T-helper 2 cell treated with Interferon-gamma antibody and Interleukin-4, amounts not matched to agents 5 μg/mL and 100 μg/mL, for 36 hours (primary cell): ENCODE results near the gene POTEM.
"Not testable (repeated sequence)": the region's sequence is repeated elsewhere in the genome, so short reads cannot be mapped to it uniquely, and the experiment has no call there.

Experiments used
- DNase-seq: peaks from one replicate; pipeline ENCODE4 v3.0.0; 2021; ENCODE audit warnings: low spot score
- H3K27ac Mint-ChIP-seq: one replicate; pipeline ENCODE4 v1.8.0; 2021; ENCODE audit warnings: mild to moderate bottlenecking, mixed read lengths
- H3K27me3 Mint-ChIP-seq: one replicate; pipeline ENCODE4 v1.8.0; 2021; ENCODE audit warnings: low read depth, mixed read lengths
- H3K36me3 Mint-ChIP-seq: one replicate; pipeline ENCODE4 v1.8.0; 2021; ENCODE audit warnings: low read depth, mixed read lengths
- H3K4me1 Mint-ChIP-seq: one replicate; pipeline ENCODE4 v1.8.0; 2021; ENCODE audit warnings: low read depth, mixed read lengths
- H3K4me3 Mint-ChIP-seq: one replicate; pipeline ENCODE4 v1.8.0; 2022; ENCODE audit warnings: mild to moderate bottlenecking, moderate library complexity, mixed read lengths
- H3K9me3 Mint-ChIP-seq: one replicate; pipeline ENCODE4 v1.8.0; 2021; ENCODE audit warnings: mixed read lengths

The POTEM gene

DNA sequence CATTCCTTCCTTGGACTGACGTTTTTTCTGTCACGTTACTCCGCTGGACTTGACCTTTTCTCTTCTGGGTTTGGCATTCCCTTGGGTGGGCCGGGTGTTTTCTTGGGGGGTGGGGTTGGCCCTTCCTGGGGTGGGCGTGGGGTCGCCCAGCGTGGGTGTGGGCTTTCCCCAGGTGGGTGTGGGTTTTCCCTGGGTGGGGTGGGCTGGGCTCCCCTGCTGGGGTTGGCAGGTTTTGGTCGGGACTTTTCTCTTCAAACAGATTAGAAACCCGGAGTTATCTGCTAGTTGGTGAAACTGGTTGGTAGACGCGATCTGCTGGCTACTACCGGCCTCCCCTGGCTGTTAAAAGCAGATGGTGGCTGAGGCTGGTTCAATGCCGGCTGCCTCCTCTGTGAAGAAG, at the start of gene POTEM:
Gene POTEM (plus strand): TSS at position 301 of the 400 bp plus-strand sequence. CDS start 52 bp downstream, at position 353.
- H3K36me3 Mint-ChIP-seq, H3K27ac Mint-ChIP-seq, H3K27me3 Mint-ChIP-seq, H3K4me1 Mint-ChIP-seq, H3K9me3 Mint-ChIP-seq, H3K4me3 Mint-ChIP-seq, DNase-seq: not testable (repeated sequence)

DNA sequence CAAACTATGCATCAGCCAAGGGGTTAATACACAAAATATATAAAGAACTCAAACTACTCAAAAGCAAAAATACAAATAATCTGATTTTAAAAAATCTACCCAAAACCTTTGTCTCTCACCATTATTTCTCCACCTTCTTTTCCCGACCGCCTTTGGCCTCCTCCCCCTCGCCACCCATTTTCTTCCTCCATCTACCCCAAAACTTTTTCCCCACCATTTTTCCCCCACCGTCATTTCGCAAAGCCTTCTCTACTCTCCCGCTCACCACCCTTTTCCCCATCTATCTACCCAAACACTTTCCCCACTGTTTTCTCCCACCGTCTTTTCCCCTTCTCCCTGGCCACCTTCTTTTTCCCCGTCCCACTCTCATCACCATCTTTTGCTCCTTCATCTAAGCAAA, 48.9 kb upstream of the POTEM start:
- H3K27me3 Mint-ChIP-seq, H3K9me3 Mint-ChIP-seq, H3K36me3 Mint-ChIP-seq, H3K4me3 Mint-ChIP-seq, H3K27ac Mint-ChIP-seq, H3K4me1 Mint-ChIP-seq, DNase-seq: not testable (repeated sequence)

DNA sequence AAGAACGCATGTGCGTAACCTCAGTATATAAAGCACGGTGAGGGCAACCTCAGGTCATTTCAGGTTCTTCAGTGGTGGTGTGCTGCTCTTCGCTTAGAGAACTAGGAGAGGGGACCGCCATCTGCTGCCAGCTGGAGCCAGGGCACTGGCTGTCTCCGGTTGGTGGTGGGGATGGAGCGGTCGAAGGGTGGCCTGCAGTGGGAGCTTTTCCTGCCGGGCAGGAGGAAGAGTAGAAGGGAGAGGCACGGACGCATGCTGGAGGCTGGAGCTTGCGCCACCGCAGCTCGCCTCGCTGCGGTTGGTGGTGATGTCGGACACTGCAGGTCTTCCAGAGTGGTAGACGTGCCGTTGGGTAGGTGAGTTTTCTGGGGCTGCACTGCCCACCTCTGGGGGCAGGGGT, 47.2 kb upstream of the POTEM start:
- not testable (repeated sequence) for H3K27ac Mint-ChIP-seq, H3K9me3 Mint-ChIP-seq, H3K4me1 Mint-ChIP-seq, H3K27me3 Mint-ChIP-seq, H3K36me3 Mint-ChIP-seq, H3K4me3 Mint-ChIP-seq, DNase-seq

DNA sequence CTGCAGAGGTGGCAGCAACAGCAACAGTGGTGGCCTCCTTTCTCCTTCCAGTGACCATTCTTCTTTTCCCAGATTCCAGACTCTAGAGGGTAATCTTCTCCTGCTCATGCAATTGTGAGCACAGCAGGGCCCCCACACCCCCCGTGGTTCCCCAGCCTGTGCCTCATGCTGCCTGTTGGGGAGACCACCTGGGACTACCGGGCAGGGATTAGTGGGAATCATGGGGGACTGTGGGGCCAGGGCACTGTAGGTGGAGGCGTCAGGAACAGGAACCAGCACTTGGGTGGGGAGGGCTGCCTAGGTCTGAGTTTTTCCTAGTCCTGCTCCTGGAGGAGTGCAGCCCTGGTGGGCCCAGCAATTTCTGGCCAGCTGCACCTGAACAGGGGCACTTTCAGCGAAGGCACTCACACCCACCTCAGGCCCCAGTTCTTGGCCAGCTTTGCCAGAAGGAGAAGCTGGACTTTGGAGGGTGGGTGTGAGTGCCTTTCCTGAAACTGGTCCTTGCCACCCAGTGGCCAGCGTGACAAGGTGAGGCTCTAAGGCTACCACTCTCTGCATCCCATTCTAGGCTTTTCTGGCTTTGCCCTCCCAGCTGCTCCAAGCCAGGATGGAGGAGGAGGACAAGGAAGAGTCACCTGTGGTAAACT, 46.1 kb upstream of the POTEM start:
- not testable (repeated sequence) for H3K9me3 Mint-ChIP-seq, DNase-seq, H3K27ac Mint-ChIP-seq, H3K27me3 Mint-ChIP-seq, H3K4me1 Mint-ChIP-seq, H3K4me3 Mint-ChIP-seq, H3K36me3 Mint-ChIP-seq

DNA sequence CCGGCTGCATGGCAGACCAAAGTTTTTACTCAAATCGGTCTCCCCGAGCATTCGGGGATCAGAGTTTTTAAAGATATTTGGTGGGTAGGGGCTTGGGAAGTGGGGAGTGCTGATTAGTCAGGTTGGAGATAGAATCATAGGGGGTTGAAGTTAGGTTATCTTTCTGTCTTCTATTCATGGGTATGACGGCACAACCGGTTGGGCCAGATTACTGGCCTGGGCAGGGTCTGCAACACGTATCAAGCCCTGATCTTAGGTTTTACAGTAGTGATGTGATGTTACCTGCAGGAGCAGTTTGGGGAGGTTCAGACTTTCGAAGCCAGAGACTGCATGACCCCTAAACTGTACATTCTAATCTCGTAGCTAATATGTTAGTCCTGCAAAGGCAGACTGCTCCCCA, 30.4 kb upstream of the POTEM start:
- H3K27ac Mint-ChIP-seq, H3K36me3 Mint-ChIP-seq, DNase-seq, H3K27me3 Mint-ChIP-seq, H3K4me3 Mint-ChIP-seq, H3K9me3 Mint-ChIP-seq, H3K4me1 Mint-ChIP-seq: not testable (repeated sequence)

DNA sequence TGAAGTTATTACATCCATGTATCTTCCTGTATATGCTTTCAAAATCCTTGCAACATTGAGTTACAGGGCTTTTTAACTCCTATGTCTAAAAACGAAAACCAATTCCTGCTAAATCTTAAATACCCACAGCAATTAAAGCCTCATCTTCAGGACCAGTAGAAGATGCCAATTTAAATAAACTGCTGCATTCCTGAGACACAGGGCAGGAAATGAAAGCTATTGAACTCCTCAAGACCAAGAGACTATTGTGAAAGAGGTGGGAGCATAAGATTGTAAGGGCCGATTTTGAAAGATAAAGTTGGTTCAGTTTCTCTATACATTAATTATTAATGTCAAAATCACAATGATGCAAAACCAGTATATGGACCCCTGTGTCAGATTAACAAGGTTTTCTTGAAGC, 28.5 kb upstream of the POTEM start:
- H3K4me3 Mint-ChIP-seq, H3K9me3 Mint-ChIP-seq, H3K27me3 Mint-ChIP-seq, H3K36me3 Mint-ChIP-seq, H3K27ac Mint-ChIP-seq, H3K4me1 Mint-ChIP-seq, DNase-seq: not testable (repeated sequence)

DNA sequence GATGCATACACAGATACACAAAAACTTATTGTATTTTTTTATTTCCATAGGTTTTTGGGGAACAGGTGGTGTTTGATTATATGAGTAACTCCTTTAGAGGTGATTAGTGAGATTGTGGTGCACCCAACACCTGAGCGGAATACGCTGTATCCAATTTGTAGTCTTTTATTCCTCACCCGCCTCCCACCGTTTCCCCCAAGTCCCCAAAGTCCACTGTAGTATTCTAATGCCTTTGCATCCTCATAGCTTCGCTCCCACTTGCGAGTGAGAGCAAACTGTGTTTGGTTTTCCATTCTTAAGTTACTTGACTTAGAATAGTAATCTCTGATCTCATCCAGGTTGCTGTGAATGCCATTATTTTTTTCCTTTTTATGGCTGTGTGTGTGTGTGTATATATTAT, 17.3 kb upstream of the POTEM start:
- H3K4me3 Mint-ChIP-seq, H3K36me3 Mint-ChIP-seq, H3K27me3 Mint-ChIP-seq: not testable (repeated sequence)

DNA sequence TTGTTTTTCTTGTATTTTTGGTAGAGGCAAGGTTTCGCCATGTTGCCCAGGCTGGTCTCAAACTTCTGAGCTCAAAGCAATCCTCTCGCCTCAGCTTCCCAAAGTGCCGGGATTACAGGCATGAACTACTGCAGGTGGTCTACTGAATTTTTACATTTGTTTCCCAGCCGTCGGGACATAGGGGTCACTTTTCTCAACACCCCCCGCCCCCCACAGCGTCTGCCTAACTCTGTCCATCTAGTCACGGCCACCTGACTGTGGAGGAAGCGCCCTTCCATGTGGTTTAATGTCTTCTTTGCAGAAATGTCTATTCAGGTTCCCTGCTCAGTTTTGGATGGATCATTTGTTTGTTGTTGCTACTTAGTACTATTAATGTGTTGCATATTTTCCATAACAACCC, 14.1 kb upstream of the POTEM start:
- not testable (repeated sequence) for H3K27ac Mint-ChIP-seq, H3K36me3 Mint-ChIP-seq, H3K27me3 Mint-ChIP-seq, DNase-seq, H3K4me3 Mint-ChIP-seq, H3K9me3 Mint-ChIP-seq, H3K4me1 Mint-ChIP-seq

More for the DNA sequence above, 17.3 kb upstream of the POTEM start:
- not testable (repeated sequence) for H3K27ac Mint-ChIP-seq, H3K9me3 Mint-ChIP-seq, DNase-seq, H3K4me1 Mint-ChIP-seq

DNA sequence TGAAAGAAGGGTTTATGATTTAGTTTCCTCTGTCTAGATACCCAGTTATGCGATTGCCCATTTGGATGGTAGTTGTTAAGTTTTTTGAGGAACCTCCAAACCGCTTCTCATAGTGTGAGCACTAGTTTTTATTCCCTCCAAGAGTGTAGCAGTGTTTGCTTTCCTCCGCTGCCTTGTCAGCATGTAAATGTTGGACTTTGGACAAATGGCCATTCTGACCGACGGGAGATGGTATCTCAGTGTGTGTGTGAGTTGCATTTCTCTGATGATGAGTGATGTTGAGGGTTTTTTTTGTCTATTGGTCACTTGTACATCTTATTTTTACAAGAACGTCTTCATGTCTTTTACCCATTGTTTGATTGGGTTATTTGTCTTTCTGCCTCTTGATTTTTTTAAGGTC, 11.4 kb upstream of the POTEM start:
- H3K27ac Mint-ChIP-seq, H3K4me1 Mint-ChIP-seq, H3K36me3 Mint-ChIP-seq, H3K4me3 Mint-ChIP-seq, H3K9me3 Mint-ChIP-seq, H3K27me3 Mint-ChIP-seq, DNase-seq: not testable (repeated sequence)

DNA sequence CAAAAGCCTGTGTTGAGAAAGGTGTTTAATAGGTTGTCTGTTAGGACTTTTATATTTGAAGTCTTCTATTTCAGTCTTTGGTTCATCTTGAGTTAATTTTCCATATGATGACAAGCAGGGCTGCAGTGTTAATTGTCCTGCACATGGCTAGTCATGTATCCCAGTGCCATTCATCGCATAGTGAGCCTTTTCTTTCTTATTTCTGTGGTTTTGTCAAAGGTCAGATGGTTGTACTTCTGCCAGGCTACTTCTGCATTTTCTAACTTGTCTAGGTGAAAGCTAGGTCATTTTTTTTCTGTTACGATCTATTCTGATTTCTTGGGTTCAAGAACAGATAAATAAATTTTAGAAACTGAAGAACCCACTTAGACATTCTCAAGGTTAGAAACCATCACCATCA, 5.7 kb upstream of the POTEM start:
- H3K4me3 Mint-ChIP-seq, H3K4me1 Mint-ChIP-seq, H3K9me3 Mint-ChIP-seq, DNase-seq, H3K36me3 Mint-ChIP-seq, H3K27ac Mint-ChIP-seq, H3K27me3 Mint-ChIP-seq: not testable (repeated sequence)

DNA sequence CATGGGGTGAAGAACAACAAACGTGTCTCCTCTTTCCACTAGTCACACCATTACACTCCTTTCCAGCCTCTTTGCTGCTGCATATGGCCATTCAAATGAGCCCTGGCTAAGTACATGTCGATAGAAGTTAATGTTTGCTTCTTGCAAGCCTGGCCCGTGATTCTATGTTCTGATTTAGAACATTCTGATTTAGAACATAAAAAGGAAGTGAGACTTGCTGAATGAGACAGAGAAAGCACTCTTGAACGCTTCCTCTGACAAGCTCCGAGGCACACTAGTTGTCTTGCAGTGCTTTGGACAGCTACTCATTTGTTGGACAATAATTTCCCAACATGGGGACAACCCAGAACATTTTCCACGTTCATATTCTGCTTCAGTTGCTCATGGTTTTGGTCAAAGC, 5.1 kb upstream of the POTEM start:
- not testable (repeated sequence) for H3K36me3 Mint-ChIP-seq, DNase-seq, H3K27ac Mint-ChIP-seq, H3K4me1 Mint-ChIP-seq, H3K27me3 Mint-ChIP-seq, H3K4me3 Mint-ChIP-seq, H3K9me3 Mint-ChIP-seq

DNA sequence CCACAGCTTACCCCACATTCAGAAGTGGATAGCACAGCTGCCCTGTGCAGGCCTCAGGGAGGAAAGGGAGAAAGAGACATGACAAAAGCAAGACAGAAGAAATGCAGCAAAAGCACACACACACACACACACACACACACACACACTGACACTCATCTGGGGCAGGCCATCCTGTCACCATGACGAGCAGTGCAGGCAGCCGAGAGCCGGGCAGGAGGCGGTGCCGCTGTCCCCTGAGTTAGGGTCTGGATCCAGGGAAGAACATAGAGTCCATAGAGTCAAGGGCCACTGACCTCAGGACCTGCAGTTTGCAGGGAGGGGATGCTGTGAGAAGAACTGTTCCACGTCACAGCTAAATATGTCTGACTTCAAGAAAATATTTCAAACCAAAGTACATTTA, 4.0 kb upstream of the POTEM start:
- H3K4me1 Mint-ChIP-seq, H3K4me3 Mint-ChIP-seq, H3K9me3 Mint-ChIP-seq: not testable (repeated sequence)

DNA sequence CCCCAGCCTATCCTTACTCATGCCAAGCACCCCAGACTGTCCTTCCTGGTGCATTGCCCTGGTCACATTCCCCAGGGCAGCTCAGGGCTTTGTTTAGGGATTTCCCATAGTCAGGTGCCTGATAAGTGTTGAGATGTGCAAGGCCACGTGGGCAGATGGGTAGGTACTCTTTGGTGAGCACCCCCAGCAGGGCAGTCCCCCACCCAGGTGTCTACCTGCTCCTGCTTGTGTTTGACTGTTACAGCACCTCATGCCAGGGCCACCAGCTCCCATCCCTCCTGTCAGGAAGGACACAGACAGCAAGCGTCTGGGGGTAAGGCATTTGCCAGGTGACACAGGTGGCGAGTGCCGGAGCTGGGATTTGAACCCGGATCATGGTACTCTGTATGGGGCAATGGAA, 2.4 kb upstream of the POTEM start:
- H3K4me1 Mint-ChIP-seq, H3K4me3 Mint-ChIP-seq, H3K36me3 Mint-ChIP-seq, H3K27me3 Mint-ChIP-seq, H3K9me3 Mint-ChIP-seq, DNase-seq, H3K27ac Mint-ChIP-seq: not testable (repeated sequence)

More for the DNA sequence above, 4.0 kb upstream of the POTEM start:
- H3K27ac Mint-ChIP-seq, DNase-seq, H3K27me3 Mint-ChIP-seq, H3K36me3 Mint-ChIP-seq: not testable (repeated sequence)

DNA sequence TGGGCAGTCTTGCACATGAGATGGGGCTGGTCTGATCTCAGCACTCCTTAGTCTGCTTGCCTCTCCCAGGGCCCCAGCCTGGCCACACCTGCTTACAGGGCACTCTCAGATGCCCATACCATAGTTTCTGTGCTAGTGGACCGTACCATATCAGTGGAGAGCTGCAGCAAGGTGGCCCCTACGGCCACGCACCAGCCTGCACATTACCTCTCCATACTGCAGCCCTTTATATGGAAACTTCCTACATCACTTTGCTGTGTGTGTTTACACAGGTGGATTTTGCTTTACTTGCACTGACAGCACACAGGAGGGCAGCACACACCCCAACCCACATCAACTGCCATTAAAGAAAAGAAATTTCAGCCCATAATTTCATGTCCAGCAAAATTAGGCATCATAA, 35.3 kb downstream of the POTEM start:
- H3K4me3 Mint-ChIP-seq, result not testable (repeated sequence)

DNA sequence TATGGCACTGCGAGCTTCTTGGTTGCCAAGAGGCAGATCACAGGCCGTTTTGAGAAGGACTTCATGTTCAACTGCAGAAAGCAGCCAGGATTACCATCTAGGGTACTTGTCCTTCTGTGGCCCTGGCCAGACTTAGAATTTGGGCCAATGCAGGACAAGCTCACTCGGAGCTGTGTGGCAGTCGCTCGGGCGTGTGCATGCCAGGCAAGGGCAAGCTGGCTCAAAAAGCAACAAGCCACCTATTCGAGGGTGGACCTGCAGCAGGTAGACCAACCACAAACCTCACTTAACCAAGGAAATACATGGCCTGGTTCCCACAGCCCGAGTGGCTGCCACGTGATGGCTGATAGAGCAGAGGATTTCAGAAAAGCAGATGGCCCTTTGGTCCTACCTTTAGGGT, 39.3 kb downstream of the POTEM start:
- DNase-seq, H3K4me1 Mint-ChIP-seq, H3K27me3 Mint-ChIP-seq, H3K27ac Mint-ChIP-seq, H3K4me3 Mint-ChIP-seq, H3K9me3 Mint-ChIP-seq, H3K36me3 Mint-ChIP-seq: not testable (repeated sequence)

More for the DNA sequence above, 35.3 kb downstream of the POTEM start:
- not testable (repeated sequence) for H3K9me3 Mint-ChIP-seq, H3K27me3 Mint-ChIP-seq, H3K36me3 Mint-ChIP-seq, H3K4me1 Mint-ChIP-seq, H3K27ac Mint-ChIP-seq, DNase-seq
